Left colon (tissue), 2 donors: ENCODE results near the gene PDLIM1. TPM values are rescaled to one million over a fixed set of nuclear protein-coding genes. Genes with fewer than 3 reads are reported as not detected.
"Not testable (repeated sequence)": the region's sequence is repeated elsewhere in the genome, so short reads cannot be mapped to it uniquely, and the experiment has no call there.

Experiments
- ATAC-seq: fragments of 200-7000 bp; cut with Tn5 transposase; one replicate; pipeline ENCODE4 v1.9.1; 2020; ENCODE audit warnings: mild to moderate bottlenecking, moderate library complexity
- DNase-seq, 2 donors: peaks; one replicate each; pipeline ENCODE4 v3.0.0-alpha.2; 2020
- intact Hi-C, 2 donors: fragments of 100-400 bp; cut with DNase I in 1 of 2; cut with micrococcal nuclease in 1 of 2; formaldehyde crosslinking; loops; one replicate each; pipeline versions ENCODE4 v1.11.2 to v1.14.0; 2022; cut with DNase I, micrococcal nuclease
- total RNA-seq, 2 donors: library from RNA; stranded (reverse); fragmentation: NEBNext Ultra II Directional; extraction: Animal tissue kit (Norgen Biotek cat#: 25700); gene quantifications; one replicate each; pipeline ENCODE4 v1.2.1, GENCODE V29; 2021
- donor health status: DM: no; HTN: no; CAD: no.
- donor health status: DM: yes; HTN: yes; CAD: no.

PDLIM1 gene
- total RNA-seq, 2 donors from 2014 or later = 342 to 417 TPM

GRCh38 chr10:95253007-95253406 lies 37.8 kb downstream of the PDLIM1 start:
- DNase-seq = no peak
- intact Hi-C loops = no loop called here
- ATAC-seq = peak; percentile 23

DNA sequence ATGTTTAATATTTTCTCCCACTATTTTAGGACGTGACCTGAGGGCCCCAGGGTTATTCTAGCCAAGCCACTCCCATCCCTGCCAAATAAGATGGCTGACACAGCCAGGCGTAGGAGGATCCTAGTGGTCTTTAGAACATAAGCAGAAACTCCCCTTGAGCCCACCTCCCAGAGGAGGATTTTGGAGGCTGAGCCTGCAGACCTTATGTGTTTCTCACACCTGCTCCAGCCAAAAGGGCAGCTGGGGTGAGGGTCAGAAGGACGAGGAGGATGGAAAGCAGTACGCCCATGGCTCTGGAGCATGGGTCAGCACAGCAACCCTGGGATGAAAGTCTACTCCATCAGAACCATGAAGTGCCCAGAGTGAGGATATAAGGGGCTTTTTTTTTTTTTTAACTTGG lies 39.9 kb downstream of the PDLIM1 start:
- intact Hi-C loops = no loop called here
- DNase-seq = no peak
- ATAC-seq = no peak

- intact Hi-C loops = loop anchor here (5.0 to 10.0 kb wide), 2 partner anchors 113 to 115 kb away; no protein-coding TSS in a partner anchor
- ATAC-seq = peak; percentile 9
- DNase-seq = no peak
These were observed 41.3 kb downstream of the PDLIM1 start for GRCh38 chr10:95249467-95249866.

DNA sequence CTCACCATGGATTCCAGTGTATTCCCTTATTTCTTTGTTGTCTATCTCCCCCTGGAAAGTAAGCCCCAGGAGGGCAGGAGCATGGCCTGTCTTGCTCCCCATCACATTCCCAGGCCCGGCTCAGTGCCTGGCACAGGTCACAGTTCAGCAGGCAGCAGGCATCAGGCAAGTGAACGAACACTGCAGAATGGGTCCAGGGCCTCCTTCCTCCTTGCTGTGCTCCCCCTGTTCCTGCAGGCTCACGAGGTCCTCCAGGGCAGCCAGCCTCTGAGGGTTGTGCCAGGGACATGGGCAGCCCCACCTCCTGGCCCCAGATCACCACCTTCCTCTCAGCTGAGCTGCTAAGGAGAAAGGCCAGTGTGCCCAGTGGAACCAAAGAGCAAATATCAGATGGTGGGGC lies 41.8 kb downstream of the PDLIM1 start:
- DNase-seq = no peak
- intact Hi-C loops = loop anchor here (5.0 to 10.0 kb wide), 2 partner anchors 113 to 116 kb away; no protein-coding TSS in a partner anchor
- peak; percentile 25 for ATAC-seq

GRCh38 chr10:95247881-95248583 lies 42.8 kb downstream of the PDLIM1 start:
- DNase-seq (no peak), ATAC-seq (no peak)
- intact Hi-C loops = loop anchor here (5.0 to 10.0 kb wide), 2 partner anchors 114 to 117 kb away; no protein-coding TSS in a partner anchor

- intact Hi-C loops = loop anchor here (5.0 to 10.0 kb wide), 2 partner anchors 115 to 117 kb away; no protein-coding TSS in a partner anchor
- DNase-seq = no peak
- peak; percentile 37 for ATAC-seq
These were observed 43.5 kb downstream of the PDLIM1 start for GRCh38 chr10:95247200-95247880.

DNA sequence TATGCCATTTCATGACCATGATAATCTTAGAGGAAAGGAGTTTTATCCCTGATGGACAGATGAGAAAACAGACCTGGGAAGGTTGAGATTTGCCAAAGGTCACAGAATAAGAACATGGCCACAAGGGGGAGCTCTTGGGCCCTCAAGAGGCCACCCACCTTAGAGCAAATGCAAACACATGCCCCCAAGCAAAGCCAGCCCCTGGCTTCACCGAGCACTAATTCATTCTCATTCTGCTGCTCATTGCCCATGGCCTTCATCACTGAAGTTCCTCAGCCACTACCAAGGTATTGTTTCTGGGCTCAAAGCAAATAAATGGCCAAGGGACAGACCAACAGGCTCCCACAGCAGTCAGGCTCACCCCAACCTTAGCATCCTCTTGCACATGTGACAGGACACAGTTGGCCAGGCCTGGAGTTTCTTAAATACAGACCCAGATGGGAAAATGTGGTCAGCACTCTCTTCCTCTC lies 44.2 kb downstream of the PDLIM1 start:
- intact Hi-C loops = loop anchor here (5.0 to 10.0 kb wide), 2 partner anchors 116 to 118 kb away; no protein-coding TSS in a partner anchor
- DNase-seq (peak in 1 of 2 donors; percentile 90), ATAC-seq (peak; percentile 46)

DNA sequence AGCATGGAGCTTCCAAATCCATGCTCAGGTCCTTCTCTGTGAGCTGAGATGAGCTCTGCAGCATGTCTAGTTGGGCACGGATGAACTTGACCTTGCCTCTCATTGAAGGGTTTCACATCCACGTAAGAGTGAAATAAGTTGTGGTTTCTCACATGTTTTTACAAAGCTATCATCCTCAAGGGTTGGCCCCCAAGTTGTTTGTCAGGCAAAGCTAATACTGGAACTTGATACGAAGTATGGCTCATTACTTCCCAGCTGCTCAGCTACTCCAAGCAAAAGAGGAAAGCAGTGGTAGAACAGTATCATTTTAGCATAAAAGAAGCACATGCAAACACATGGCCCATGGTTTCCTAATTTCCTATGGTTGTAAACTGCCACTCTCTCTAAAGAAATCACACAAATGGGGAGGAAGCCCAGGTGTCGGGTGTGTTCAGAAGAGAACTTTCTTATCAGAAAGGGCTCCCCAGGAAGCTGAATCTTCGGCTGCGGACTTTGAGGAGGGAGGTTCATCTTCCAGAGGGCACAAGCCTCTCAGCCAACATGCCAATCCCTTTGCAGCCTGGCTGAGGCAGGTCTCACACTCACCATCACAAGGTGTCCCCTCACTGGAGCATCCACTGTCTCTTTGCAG lies 45.3 kb downstream of the PDLIM1 start:
- intact Hi-C loops = loop anchor here (5.0 to 10.0 kb wide), 2 partner anchors 117 to 119 kb away; no protein-coding TSS in a partner anchor
- ATAC-seq (no peak), DNase-seq (no peak)

DNA sequence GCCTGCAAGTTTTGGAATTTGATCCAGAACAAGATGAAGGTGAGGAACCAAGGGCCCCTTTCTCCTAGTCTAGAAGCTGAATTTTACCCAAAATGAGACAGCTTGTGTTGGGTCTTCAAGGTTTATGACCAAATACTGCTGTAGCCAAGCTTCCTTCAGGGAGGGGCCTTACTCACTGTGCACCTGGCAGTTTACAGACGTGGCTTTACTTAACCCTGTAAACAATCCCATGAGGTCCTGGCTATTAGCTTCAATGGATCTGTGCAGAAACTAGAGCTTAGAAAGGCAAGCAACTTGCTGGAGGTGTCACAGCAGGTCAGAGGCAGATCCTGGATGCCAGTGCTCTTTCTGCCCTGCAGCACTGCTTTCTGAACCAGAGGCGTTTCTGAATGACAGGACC lies 46.7 kb downstream of the PDLIM1 start:
- intact Hi-C loops = loop anchor here in 1 of 2 donors (10.0 kb wide), 1 partner anchor 121 kb away; no protein-coding TSS in a partner anchor
- no peak for DNase-seq

DNA sequence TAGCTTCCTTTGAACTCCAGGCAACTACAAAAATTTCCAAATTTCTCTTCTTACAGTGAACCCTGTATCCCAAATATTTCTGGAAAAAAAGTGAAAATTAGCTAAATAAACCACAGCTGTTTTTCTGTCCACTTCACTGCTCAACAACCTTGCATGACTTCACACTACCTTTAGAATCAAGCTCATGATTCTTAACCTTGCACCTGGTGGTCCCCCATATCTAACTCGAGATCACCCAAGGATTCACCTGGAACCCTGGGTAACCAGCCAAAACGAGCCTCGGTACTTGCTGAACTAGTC lies 47.5 kb downstream of the PDLIM1 start:
- intact Hi-C loops = loop anchor here in 1 of 2 donors (10.0 kb wide), 1 partner anchor 122 kb away; no protein-coding TSS in a partner anchor
- DNase-seq = no peak
- ATAC-seq = no peak

More for the DNA sequence above, 46.7 kb downstream of the PDLIM1 start:
- peak; percentile 69 for ATAC-seq

DNA sequence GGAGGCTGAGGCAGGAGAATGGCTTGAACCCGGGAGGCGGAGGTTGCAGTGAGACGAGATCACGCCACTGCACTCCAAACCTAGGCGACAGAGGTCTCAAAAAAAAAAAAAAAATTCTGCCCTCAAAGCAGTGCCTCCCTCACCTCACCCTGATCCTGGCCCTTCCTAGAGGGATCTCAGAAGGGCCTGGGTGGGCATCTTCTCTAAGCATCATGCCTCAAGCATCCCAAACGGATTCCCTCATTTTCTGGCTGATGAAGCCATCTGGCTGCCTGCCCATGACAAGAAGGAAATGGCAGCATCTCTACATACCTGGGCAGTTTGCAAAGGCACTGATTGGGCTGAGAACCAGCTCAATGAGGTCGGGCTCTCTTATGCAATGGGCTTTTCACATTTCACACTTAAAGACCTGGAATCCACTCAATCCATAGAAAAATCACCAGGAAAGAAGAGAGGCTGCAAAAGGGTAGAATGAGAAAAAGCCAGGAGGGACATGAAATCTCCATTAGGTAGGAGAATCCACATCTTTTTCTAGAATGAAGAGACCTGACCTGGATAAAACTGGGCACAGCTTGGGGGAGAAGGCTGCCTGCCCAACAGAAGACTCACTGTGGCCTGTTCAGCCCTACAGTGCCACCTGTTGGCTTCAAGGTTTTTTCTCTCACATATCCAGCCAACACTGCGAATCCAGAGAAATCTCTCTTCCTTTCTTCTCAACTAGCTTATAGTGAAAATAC lies 48.1 kb downstream of the PDLIM1 start:
- intact Hi-C loops = loop anchor here in 1 of 2 donors (10.0 kb wide), 1 partner anchor 122 kb away; no protein-coding TSS in a partner anchor
- ATAC-seq = peak; percentile 57
- no peak for DNase-seq

GRCh38 chr10:95241533-95241932 lies 49.3 kb downstream of the PDLIM1 start:
- peak; percentile 49 for ATAC-seq
- intact Hi-C loops = loop anchor here in 1 of 2 donors (10.0 kb wide), 1 partner anchor 123 kb away; no protein-coding TSS in a partner anchor
- DNase-seq = no peak

- DNase-seq (no peak), ATAC-seq (no peak)
- intact Hi-C loops = loop anchor here in 1 of 2 donors (10.0 kb wide), 1 partner anchor 124 kb away; no protein-coding TSS in a partner anchor
These were observed 50.0 kb downstream of the PDLIM1 start for GRCh38 chr10:95240811-95241210.

GRCh38 chr10:95240096-95240495 lies 50.7 kb downstream of the PDLIM1 start:
- ATAC-seq, DNase-seq: not testable (repeated sequence)
- intact Hi-C loops = loop anchor here in 1 of 2 donors (10.0 kb wide), 1 partner anchor 125 kb away; no protein-coding TSS in a partner anchor

GRCh38 chr10:95237376-95238170 lies 53.2 kb downstream of the PDLIM1 start:
- intact Hi-C loops = no loop called here
- DNase-seq (no peak), ATAC-seq (peak; percentile 41)

DNA sequence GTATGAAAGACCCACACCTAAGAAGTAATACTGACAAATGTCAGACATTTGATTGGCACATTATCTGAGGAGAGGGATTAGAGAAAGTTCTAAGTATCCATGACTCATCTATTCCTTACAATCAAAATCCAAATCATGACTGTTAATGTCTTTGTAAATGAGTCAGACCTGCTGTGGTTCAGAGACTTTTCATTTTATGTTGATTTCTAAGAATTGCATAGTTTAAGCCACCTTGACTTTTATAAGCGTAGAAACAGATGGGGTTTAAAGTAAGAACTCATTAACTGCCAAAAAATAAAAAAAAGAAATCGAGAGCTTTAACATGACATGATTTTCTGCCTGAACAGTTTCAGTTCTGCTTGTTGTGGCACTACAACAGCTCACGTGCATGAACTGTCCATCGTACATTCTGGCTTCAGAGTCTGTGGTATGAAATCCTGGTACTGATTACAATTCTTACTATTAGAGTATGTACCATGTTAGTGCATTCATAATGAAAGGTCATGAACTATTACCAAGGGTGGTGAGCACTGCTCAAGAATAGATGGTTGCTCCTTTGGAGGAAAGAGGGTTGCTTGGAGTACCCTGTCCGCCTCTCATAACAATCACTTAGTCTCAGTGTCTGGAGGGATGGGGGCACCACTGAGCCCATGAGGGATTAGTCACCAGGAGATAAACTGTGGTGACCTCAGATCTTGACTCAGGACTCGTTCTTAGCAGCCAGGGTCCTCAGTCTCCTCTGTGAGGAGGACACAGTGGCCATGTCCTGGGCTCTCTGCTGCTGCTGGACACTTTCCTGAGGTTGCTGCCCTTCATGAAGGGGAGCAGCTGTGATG lies 54.5 kb downstream of the PDLIM1 start:
- no peak for ATAC-seq
- intact Hi-C loops = no loop called here

GRCh38 chr10:95235676-95236067 lies 55.1 kb downstream of the PDLIM1 start:
- ATAC-seq = no peak
- no peak for DNase-seq
- intact Hi-C loops = no loop called here

More for the DNA sequence above, 54.5 kb downstream of the PDLIM1 start:
- DNase-seq = no peak
